DOHH2 (cell line): ENCODE results near the gene VNN1.

Source experiments
- H3F3A ChIP-seq: fragments of 200-600 bp; sonication (generic), shearing (Covaris generic); 2 replicates; pipeline ENCODE4 v1.6.0; 2016; ENCODE audit warnings: antibody characterized with exemption, mild to moderate bottlenecking; ENCODE audit not compliant: control insufficient read depth, insufficient read depth
- H3K27ac ChIP-seq: fragments of 200-600 bp; sonication (generic); 2 replicates; pipeline ENCODE4 v1.5.1; 2014; ENCODE audit warnings: low read depth, mild to moderate bottlenecking, low read length, moderate library complexity
- H3K27me3 ChIP-seq: fragments of 200-600 bp; sonication (generic); 2 replicates; pipeline ENCODE4 v1.6.1; 2014; ENCODE audit warnings: mild to moderate bottlenecking, low read length, mixed read lengths; ENCODE audit not compliant: control insufficient read depth
- H3K36me3 ChIP-seq: fragments of 200-600 bp; sonication (generic); 2 replicates; pipeline ENCODE4 v1.6.1; 2014; ENCODE audit warnings: mild to moderate bottlenecking, low read length, moderate library complexity, mixed read lengths; ENCODE audit not compliant: control insufficient read depth
- H3K4me1 ChIP-seq: fragments of 200-600 bp; sonication (generic); 2 replicates; pipeline ENCODE4 v1.6.1; 2014; ENCODE audit warnings: mild to moderate bottlenecking, low read length, mixed read lengths; ENCODE audit not compliant: control insufficient read depth
- H3K4me2 ChIP-seq: fragments of 200-600 bp; sonication (generic); 2 replicates; pipeline ENCODE4 v1.6.0; 2014; ENCODE audit warnings: mild to moderate bottlenecking, low read length, moderate library complexity
- H3K4me3 ChIP-seq: fragments of 200-600 bp; sonication (generic); 2 replicates; pipeline ENCODE4 v1.5.1; 2014; ENCODE audit warnings: mild to moderate bottlenecking, low read length, mixed read lengths
- H3K79me2 ChIP-seq: fragments of 200-600 bp; sonication (generic); 2 replicates; pipeline ENCODE4 v1.6.1; 2014; ENCODE audit warnings: mild to moderate bottlenecking, low read length, mixed read lengths; ENCODE audit not compliant: control insufficient read depth
- H3K9me2 ChIP-seq: fragments of 200-600 bp; sonication (generic); replicated peaks from 2 replicates; pipeline ENCODE4 v1.6.1; 2014; ENCODE audit warnings: mild to moderate bottlenecking, low read length, mixed read lengths; ENCODE audit not compliant: control insufficient read depth
- H3K9me3 ChIP-seq: fragments of 200-600 bp; sonication (generic); 2 replicates; pipeline ENCODE4 v1.6.1; 2014; ENCODE audit warnings: antibody characterized with exemption, low read length, mixed read lengths; ENCODE audit not compliant: control insufficient read depth, insufficient read depth
- H4K20me1 ChIP-seq: fragments of 200-600 bp; sonication (generic); 2 replicates; pipeline ENCODE4 v1.6.0; 2014; ENCODE audit warnings: low read depth, mild to moderate bottlenecking, antibody characterized with exemption, low read length, moderate library complexity; ENCODE audit not compliant: control insufficient read depth, insufficient read depth
- EZH2phosphoT487 ChIP-seq: fragments of 200-600 bp; sonication (generic); IDR thresholded peaks from 2 replicates; pipeline ENCODE4 v1.6.1; 2017; ENCODE audit warnings: borderline replicate concordance, mild to moderate bottlenecking, antibody characterized with exemption, low read length, moderate library complexity, mixed read lengths
- TF ChIP-seq, protein P1 (sequence below): fragments of 200-600 bp; sonication (generic); IDR thresholded peaks from one replicate; pipeline ENCODE4 v1.5.1; 2014; ENCODE audit warnings: antibody characterized with exemption, mild to moderate bottlenecking, low read depth, low read length; ENCODE audit not compliant: poor library complexity, severe bottlenecking

VNN1 gene

DNA sequence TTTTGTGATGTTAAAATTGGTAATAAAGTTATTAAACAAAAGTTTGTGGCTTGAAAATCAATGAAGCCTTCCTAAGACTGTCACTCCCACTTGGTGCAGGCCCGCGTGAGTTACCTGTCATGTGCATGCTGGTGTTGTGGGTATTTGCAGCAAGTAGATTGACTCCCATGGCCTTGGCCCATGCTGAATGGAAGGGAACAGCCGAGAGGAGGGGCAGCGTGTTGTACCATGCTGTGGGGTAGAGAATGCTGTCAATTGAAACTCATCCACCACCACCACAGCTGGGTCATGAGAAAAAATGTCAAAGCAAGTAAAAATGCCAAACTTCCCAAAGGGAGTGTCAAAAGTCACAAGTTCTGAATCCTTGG is 12.7 kb upstream of the VNN1 start:
- Histone ChIP-seq H3K9me2 (no peaks in the 10 kb centered on the region), H3K27ac (no peak overlapping the region), H4K20me1 (no peaks in the 10 kb centered on the region), H3K36me3 (no peaks in the 10 kb centered on the region), H3K4me2 (peak overlapping the region; percentile 62), H3K9me3 (no peaks in the 10 kb centered on the region), H3K4me1 (peaks cover 25% of the 10 kb centered on the region), H3K4me3 (peak overlapping the region; percentile 37; the same call in 1 of the 2 replicates), H3F3A (no peaks in the 10 kb centered on the region), H3K27me3 (no peaks in the 10 kb centered on the region), H3K79me2 (no peaks in the 10 kb centered on the region)
- TF ChIP-seq, protein P1, sequence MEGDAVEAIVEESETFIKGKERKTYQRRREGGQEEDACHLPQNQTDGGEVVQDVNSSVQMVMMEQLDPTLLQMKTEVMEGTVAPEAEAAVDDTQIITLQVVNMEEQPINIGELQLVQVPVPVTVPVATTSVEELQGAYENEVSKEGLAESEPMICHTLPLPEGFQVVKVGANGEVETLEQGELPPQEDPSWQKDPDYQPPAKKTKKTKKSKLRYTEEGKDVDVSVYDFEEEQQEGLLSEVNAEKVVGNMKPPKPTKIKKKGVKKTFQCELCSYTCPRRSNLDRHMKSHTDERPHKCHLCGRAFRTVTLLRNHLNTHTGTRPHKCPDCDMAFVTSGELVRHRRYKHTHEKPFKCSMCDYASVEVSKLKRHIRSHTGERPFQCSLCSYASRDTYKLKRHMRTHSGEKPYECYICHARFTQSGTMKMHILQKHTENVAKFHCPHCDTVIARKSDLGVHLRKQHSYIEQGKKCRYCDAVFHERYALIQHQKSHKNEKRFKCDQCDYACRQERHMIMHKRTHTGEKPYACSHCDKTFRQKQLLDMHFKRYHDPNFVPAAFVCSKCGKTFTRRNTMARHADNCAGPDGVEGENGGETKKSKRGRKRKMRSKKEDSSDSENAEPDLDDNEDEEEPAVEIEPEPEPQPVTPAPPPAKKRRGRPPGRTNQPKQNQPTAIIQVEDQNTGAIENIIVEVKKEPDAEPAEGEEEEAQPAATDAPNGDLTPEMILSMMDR, result no peak
- TF ChIP-seq EZH2phosphoT487, result no peak

DNA sequence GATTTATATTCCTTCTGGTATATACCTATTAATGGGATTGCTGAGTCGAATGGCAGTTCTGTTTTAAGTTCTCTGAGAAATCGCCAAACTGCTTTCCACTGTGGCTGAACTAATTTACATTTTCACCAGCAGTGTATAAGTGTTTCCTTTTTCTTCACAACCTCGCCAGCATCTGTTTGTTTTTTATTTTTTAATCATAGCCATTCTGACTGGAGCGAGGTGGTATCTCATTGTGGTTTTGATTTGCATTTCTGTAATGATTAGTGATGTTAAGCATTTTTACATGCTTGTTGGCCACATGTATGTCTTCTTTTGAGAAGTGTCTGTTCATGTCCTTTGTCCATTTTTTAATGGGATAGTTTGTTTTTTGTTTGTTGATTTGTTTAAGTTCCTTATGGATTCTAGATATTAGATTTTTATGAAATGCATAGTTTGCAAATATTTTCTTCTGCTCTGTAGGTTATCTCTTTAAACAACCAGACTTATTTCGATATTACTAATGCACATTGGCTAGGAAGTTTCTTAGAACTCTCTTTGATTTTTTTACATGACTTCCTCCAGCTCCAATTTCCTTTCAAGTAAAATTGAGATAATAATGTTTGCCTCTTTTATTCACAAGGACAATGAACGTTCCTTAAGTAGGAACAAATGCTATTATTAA is 12.2 kb upstream of the VNN1 start:
- no peaks in the 10 kb centered on the region for H4K20me1 ChIP-seq
- H3K4me1 ChIP-seq, result peaks cover 25% of the 10 kb centered on the region
- TF ChIP-seq, protein P1, result no peak
- no peak for TF ChIP-seq EZH2phosphoT487
- no peaks in the 10 kb centered on the region for H3K36me3 ChIP-seq
- peak overlapping the region; percentile 62 for H3K4me2 ChIP-seq
- H3K27ac ChIP-seq, result no peak overlapping the region
- H3K4me3 ChIP-seq, result peak overlapping the region; percentile 37
- no peaks in the 10 kb centered on the region for H3K79me2 ChIP-seq
- H3K27me3 ChIP-seq, result no peaks in the 10 kb centered on the region
- H3F3A ChIP-seq, result no peaks in the 10 kb centered on the region
- H3K9me2 ChIP-seq, result no peaks in the 10 kb centered on the region
- no peaks in the 10 kb centered on the region for H3K9me3 ChIP-seq

- Histone ChIP-seq H3K79me2 (no peaks in the 10 kb centered on the region), H4K20me1 (no peaks in the 10 kb centered on the region), H3K9me3 (no peaks in the 10 kb centered on the region), H3K4me3 (peak overlapping the region; percentile 37), H3F3A (no peaks in the 10 kb centered on the region), H3K4me2 (peak overlapping the region; percentile 62), H3K4me1 (peaks cover 25% of the 10 kb centered on the region), H3K36me3 (no peaks in the 10 kb centered on the region), H3K27me3 (no peaks in the 10 kb centered on the region), H3K9me2 (no peaks in the 10 kb centered on the region), H3K27ac (no peak overlapping the region)
- TF ChIP-seq, protein P1, result no peak
- TF ChIP-seq EZH2phosphoT487, result no peak
These were observed 11.6 kb upstream of the VNN1 start for GRCh38 chr6:132725471-132725870.
